MM.1S (cell line): Measurements from ENCODE around the gene EMILIN1.
A peak's percentile ranks its signal among the peaks of the same experiment; 100 is the strongest.

Experiments
- DNase-seq: peaks from one replicate; pipeline ENCODE4 v3.0.0-alpha.2; 2015
- H2AFZ ChIP-seq: fragments of 300-600 bp; sonication (generic); 2 replicates; pipeline ENCODE4 v1.6.0; 2016; ENCODE audit warnings: antibody characterized with exemption, low read length
- H3F3A ChIP-seq: fragments of 300-600 bp; sonication (generic); 2 replicates; pipeline ENCODE4 v1.6.1; 2016; ENCODE audit warnings: mild to moderate bottlenecking, antibody characterized with exemption, low read length, moderate library complexity, mixed read lengths; ENCODE audit not compliant: insufficient read depth
- H3K27ac ChIP-seq: fragments of 300-600 bp; sonication (generic); 2 replicates; pipeline ENCODE4 v1.5.1; 2016; ENCODE audit warnings: mild to moderate bottlenecking, low read length
- H3K27me3 ChIP-seq: fragments of 300-600 bp; sonication (generic); replicated peaks from 2 replicates; pipeline ENCODE4 v1.6.0; 2016; ENCODE audit warnings: low read length; ENCODE audit not compliant: insufficient read depth
- H3K36me3 ChIP-seq: fragments of 300-600 bp; sonication (generic); replicated peaks from 2 replicates; pipeline ENCODE4 v1.6.1; 2016; ENCODE audit warnings: mild to moderate bottlenecking, low read length, mixed read lengths; ENCODE audit not compliant: insufficient read depth
- H3K4me1 ChIP-seq: fragments of 300-600 bp; sonication (generic); 2 replicates; pipeline ENCODE4 v1.6.1; 2016; ENCODE audit warnings: low read length, mixed read lengths
- H3K4me2 ChIP-seq: fragments of 300-600 bp; sonication (generic); 2 replicates; pipeline ENCODE4 v1.6.0; 2016; ENCODE audit warnings: low read depth, low read length
- H3K4me3 ChIP-seq: fragments of 300-600 bp; sonication (generic); 2 replicates; pipeline ENCODE4 v1.5.1; 2016; ENCODE audit warnings: low read length, mixed read lengths
- H3K79me2 ChIP-seq: fragments of 300-600 bp; sonication (generic); 2 replicates; pipeline ENCODE4 v1.6.1; 2016; ENCODE audit warnings: mixed run types, low read length, mixed read lengths
- H3K9ac ChIP-seq: fragments of 300-600 bp; sonication (generic); 2 replicates; pipeline ENCODE4 v1.6.1; 2016; ENCODE audit warnings: low read length, mixed read lengths
- H3K9me2 ChIP-seq: fragments of 300-600 bp; sonication (generic); replicated peaks from 2 replicates; pipeline ENCODE4 v1.6.1; 2016; ENCODE audit warnings: mild to moderate bottlenecking, low read length, mixed read lengths; ENCODE audit not compliant: insufficient read depth
- H3K9me3 ChIP-seq: fragments of 300-600 bp; sonication (generic); replicated peaks from 2 replicates; pipeline ENCODE4 v1.6.1; 2016; ENCODE audit warnings: mild to moderate bottlenecking, low read length, mixed read lengths; ENCODE audit not compliant: insufficient read depth
- H4K20me1 ChIP-seq: fragments of 300-600 bp; sonication (generic); 2 replicates; pipeline ENCODE4 v1.6.1; 2016; ENCODE audit warnings: mild to moderate bottlenecking, low read length, moderate library complexity, mixed read lengths; ENCODE audit not compliant: insufficient read depth
- CTCF ChIP-seq: fragments of 300-600 bp; sonication (generic); IDR thresholded peaks from 2 replicates; pipeline ENCODE4 v1.5.1; 2016; ENCODE audit warnings: antibody characterized with exemption, low read length, mixed read lengths
- EZH2 ChIP-seq: fragments of 300-600 bp; sonication (generic); optimal IDR thresholded peaks from 2 replicates; pipeline ENCODE3; 2017; ENCODE audit warnings: low read depth, mild to moderate bottlenecking, antibody characterized with exemption, low read length, mixed read lengths
- EZH2phosphoT487 ChIP-seq: fragments of 300-600 bp; sonication (generic); IDR thresholded peaks from 2 replicates; pipeline ENCODE4 v1.6.1; 2018; ENCODE audit warnings: antibody characterized with exemption, low read length

The EMILIN1 gene

GRCh38 chr2:27079233-27080139 lies 1.1 kb downstream of the EMILIN1 start:
- H3K4me1 ChIP-seq = peaks cover 53% of the 10 kb centered on the region
- H3K27ac ChIP-seq = peak overlapping the region; percentile 63; the same call in 1 of the 2 replicates
- no peak overlapping the region for H2AFZ ChIP-seq
- no peaks in the 10 kb centered on the region for H3K9me3 ChIP-seq
- H3F3A ChIP-seq = peaks cover 33% of the 10 kb centered on the region
- DNase-seq = no peak
- H3K36me3 ChIP-seq = no peaks in the 10 kb centered on the region
- H3K9ac ChIP-seq = peak overlapping the region; percentile 60; the same call in 1 of the 2 replicates
- no peak for TF ChIP-seq CTCF
- TF ChIP-seq EZH2phosphoT487 = no peak
- TF ChIP-seq EZH2 = no peak
- H3K27me3 ChIP-seq = no peaks in the 10 kb centered on the region
- no peaks in the 10 kb centered on the region for H3K9me2 ChIP-seq
- H3K4me2 ChIP-seq = peak overlapping the region; percentile 51
- H3K79me2 ChIP-seq = peaks cover 23% of the 10 kb centered on the region
- peak overlapping the region; percentile 57 for H3K4me3 ChIP-seq
- no peaks in the 10 kb centered on the region for H4K20me1 ChIP-seq

GRCh38 chr2:27080140-27080469 lies 1.7 kb downstream of the EMILIN1 start:
- no peaks in the 10 kb centered on the region for H4K20me1 ChIP-seq
- H3K79me2 ChIP-seq = peaks cover 23% of the 10 kb centered on the region
- H3K4me3 ChIP-seq = peak overlapping the region; percentile 57; the same call in 1 of the 2 replicates
- no peak overlapping the region for H2AFZ ChIP-seq
- H3K27ac ChIP-seq = peak overlapping the region; percentile 63; the same call in 1 of the 2 replicates
- TF ChIP-seq EZH2 (no peak), CTCF (no peak), EZH2phosphoT487 (no peak)
- no peak for DNase-seq
- no peaks in the 10 kb centered on the region for H3K27me3 ChIP-seq
- H3K9me3 ChIP-seq = no peaks in the 10 kb centered on the region
- peaks cover 47% of the 10 kb centered on the region for H3K4me1 ChIP-seq
- H3K36me3 ChIP-seq = no peaks in the 10 kb centered on the region
- peaks cover 31% of the 10 kb centered on the region for H3F3A ChIP-seq
- H3K4me2 ChIP-seq = peak overlapping the region; percentile 51
- H3K9ac ChIP-seq = peak overlapping the region; percentile 60; the same call in 1 of the 2 replicates
- H3K9me2 ChIP-seq = no peaks in the 10 kb centered on the region

- Histone ChIP-seq H3K4me3 (no peak overlapping the region), H3K9ac (no peak overlapping the region; the same call in 1 of the 2 replicates), H3K79me2 (peaks cover 23% of the 10 kb centered on the region), H3K27me3 (no peaks in the 10 kb centered on the region), H3K36me3 (no peaks in the 10 kb centered on the region), H3F3A (peaks cover 30% of the 10 kb centered on the region), H3K27ac (peak overlapping the region; percentile 63; the same call in 1 of the 2 replicates), H3K4me1 (peaks cover 42% of the 10 kb centered on the region), H4K20me1 (no peaks in the 10 kb centered on the region), H3K9me2 (no peaks in the 10 kb centered on the region), H3K9me3 (no peaks in the 10 kb centered on the region), H2AFZ (no peak overlapping the region), H3K4me2 (peak overlapping the region; percentile 51)
- TF ChIP-seq EZH2phosphoT487 (no peak), EZH2 (no peak), CTCF (no peak)
- no peak for DNase-seq
These were observed 2.2 kb downstream of the EMILIN1 start for GRCh38 chr2:27080603-27080936.
